ENCODE measurements around the gene PRKCD. TPM values are rescaled to one million over a fixed set of nuclear protein-coding genes. Genes with fewer than 3 reads are reported as not detected.

Gene PRKCD
- total RNA-seq, 1 donor from 2014 or later = 36.3 TPM

GRCh38 chr3:53227993-53228885 is 67.2 kb downstream of the PRKCD start:
- Histone ChIP-seq H3K4me1 (no peaks in the 10 kb centered on the region), H3K4me3 (no peak overlapping the region), H3K27me3 (no peaks in the 10 kb centered on the region), H3K9me3 (no peaks in the 10 kb centered on the region), H3K36me3 (peaks cover 97 to 100% of the 10 kb centered on the region in 2 donors), H3K27ac (no peak overlapping the region)
- no peak for DNase-seq (ENCODE audit: low spot score in 2 of 2)
- intact Hi-C loops (cut with DNase I) = no loop called here
- no peak for TF ChIP-seq CTCF (IDR thresholded peaks at IDR 0.05)

GRCh38 chr3:53229171-53229570 is 68.2 kb downstream of the PRKCD start:
- peaks cover 100% of the 10 kb centered on the region in 2 donors for H3K36me3 ChIP-seq
- no peaks in the 10 kb centered on the region for H3K9me3 ChIP-seq
- H3K27me3 ChIP-seq = no peaks in the 10 kb centered on the region
- no peaks in the 10 kb centered on the region for H3K4me1 ChIP-seq
- no peak for TF ChIP-seq CTCF (IDR thresholded peaks at IDR 0.05)
- DNase-seq (ENCODE audit: low spot score in 2 of 2) = no peak
- H3K4me3 ChIP-seq = no peak overlapping the region
- intact Hi-C loops (cut with DNase I) = no loop called here
- H3K27ac ChIP-seq = no peak overlapping the region

GRCh38 chr3:53229606-53230005 is 68.6 kb downstream of the PRKCD start:
- intact Hi-C loops (cut with DNase I) = no loop called here
- Histone ChIP-seq H3K27me3 (no peaks in the 10 kb centered on the region), H3K36me3 (peaks cover 100% of the 10 kb centered on the region in 2 donors)

GRCh38 chr3:53230041-53230621 is 69.1 kb downstream of the PRKCD start:
- DNase-seq (ENCODE audit: low spot score in 2 of 2) = no peak
- Histone ChIP-seq H3K36me3 (peaks cover 100% of the 10 kb centered on the region in 2 donors), H3K27me3 (no peaks in the 10 kb centered on the region), H3K4me1 (no peaks in the 10 kb centered on the region), H3K27ac (no peak overlapping the region), H3K4me3 (no peak overlapping the region), H3K9me3 (no peaks in the 10 kb centered on the region)
- no peak for TF ChIP-seq CTCF (IDR thresholded peaks at IDR 0.05)
- intact Hi-C loops (cut with DNase I) = no loop called here

More at GRCh38 chr3:53229606-53230005, 68.6 kb downstream of the PRKCD start:
- no peak overlapping the region for H3K4me3 ChIP-seq
- H3K27ac ChIP-seq = no peak overlapping the region
- TF ChIP-seq CTCF (IDR thresholded peaks at IDR 0.05) = no peak
- no peaks in the 10 kb centered on the region for H3K9me3 ChIP-seq
- DNase-seq (ENCODE audit: low spot score in 2 of 2) = no peak
- H3K4me1 ChIP-seq = no peaks in the 10 kb centered on the region

- DNase-seq (ENCODE audit: low spot score in 2 of 2) = no peak
- no peaks in the 10 kb centered on the region for H3K9me3 ChIP-seq
- H3K36me3 ChIP-seq = peaks cover 95 to 97% of the 10 kb centered on the region in 2 donors
- H3K4me1 ChIP-seq = no peaks in the 10 kb centered on the region
- H3K27me3 ChIP-seq = no peaks in the 10 kb centered on the region
- H3K4me3 ChIP-seq = no peak overlapping the region
- TF ChIP-seq CTCF (IDR thresholded peaks at IDR 0.05) = no peak
- no peak overlapping the region for H3K27ac ChIP-seq
- intact Hi-C loops (cut with DNase I) = no loop called here
These were observed 69.8 kb downstream of the PRKCD start for GRCh38 chr3:53230789-53231188.

Measured in ascending aorta (tissue), 2 donors.